HepG2 (cell line): ENCODE results near the gene ADGRB2. TPM values are rescaled to one million over a fixed set of nuclear protein-coding genes. Genes with fewer than 3 reads are reported as not detected.
A peak's percentile ranks its signal among the peaks of the same experiment; 100 is the strongest.

ENCODE experiments used
- ATAC-seq: fragments of 200-7000 bp; cut with Tn5 transposase; 3 replicates; pipeline ENCODE4 v1.9.1; 2020; ENCODE audit warnings: mild to moderate bottlenecking, moderate library complexity
- BruUV-seq: library from RNA; stranded (reverse); fragments of 400-500 nt; replicated peaks from 2 replicates; lab custom pipeline; 2021; lab: Mats Ljungman, UMichigan
- CTCF ChIA-PET: fragments of 300-600 bp; formaldehyde crosslinking; extraction: SDS; loops from one replicate; lab custom pipeline; 2021; ENCODE audit warnings: low total read pairs, inconsistent platforms, low intra/inter-chr PET ratio; lab: Yijun Ruan, JAX
- POLR2A ChIA-PET: fragments of 350-600 bp; sonication (Branson Sonifier 250); formaldehyde crosslinking; loops from one replicate; lab custom pipeline; 2020; ENCODE audit warnings: antibody characterized with exemption, inconsistent platforms; lab: Yijun Ruan, JAX
- DNase-seq: peaks from one replicate; pipeline ENCODE4 v3.0.0-alpha.2; 2015; ENCODE audit warnings: low spot score
- FAIRE-seq: peaks from 3 replicates; lab custom pipeline; 2011; peaks lifted over from hg19 to GRCh38; lab: Jason Lieb, UNC
- H2AFZ ChIP-seq: one replicate; pipeline ENCODE4 v1.6.1; 2011; ENCODE audit warnings: low read length, inconsistent platforms
- H3K27ac ChIP-seq: fragments of 300-600 bp; 3 replicates; pipeline ENCODE4 v1.8.0; 2011; ENCODE audit warnings: mixed run types, mild to moderate bottlenecking, mixed read lengths, low read length, inconsistent platforms; ENCODE audit not compliant: insufficient read depth; ENCODE audit errors: extremely low read length
- H3K27me3 ChIP-seq, 2 experiments: fragments of 200-600 bp in 1 of 2; 2 replicates in 1 of 2; 3 replicates in 1 of 2; pipeline versions ENCODE4 v1.6.0 to v1.8.0; 2011; ENCODE audit warnings: low read length in 2 of 2, mild to moderate bottlenecking in 2 of 2, moderate library complexity in 2 of 2, inconsistent platforms in 1 of 2; ENCODE audit not compliant: insufficient read depth in 2 of 2, control insufficient read depth in 1 of 2
- H3K36me3 ChIP-seq, 2 experiments: fragments of 200-600 bp in 1 of 2; replicated peaks in 1 of 2; 2 replicates in 1 of 2; 3 replicates in 1 of 2; pipeline versions ENCODE4 v1.5.1 to v1.8.0; 2011; ENCODE audit warnings: low read length in 2 of 2, inconsistent platforms in 1 of 2; ENCODE audit not compliant: insufficient read depth in 2 of 2, control insufficient read depth in 1 of 2
- H3K4me1 ChIP-seq: 2 replicates; pipeline ENCODE4 v1.5.1; 2012; ENCODE audit warnings: low read length, inconsistent platforms; ENCODE audit not compliant: insufficient read depth
- H3K4me2 ChIP-seq: 2 replicates; pipeline ENCODE4 v1.6.0; 2011; ENCODE audit warnings: low read depth, low read length, inconsistent platforms
- H3K4me3 ChIP-seq, 3 experiments: fragments of 200-600 bp in 1 of 3; sonication (generic), shearing (Covaris generic) in 1 of 3; replicated peaks in 1 of 3; 2 replicates each; pipeline ENCODE4 v1.5.1; 2011 to 2016; ENCODE audit warnings: low read length in 3 of 3, inconsistent platforms in 2 of 3, low read depth in 2 of 3, mild to moderate bottlenecking in 2 of 3, control low read depth in 1 of 3, mixed read lengths in 1 of 3; ENCODE audit not compliant: insufficient read depth in 1 of 3
- H3K79me2 ChIP-seq: one replicate; pipeline ENCODE4 v1.6.1; 2011; ENCODE audit warnings: low read length, inconsistent platforms; ENCODE audit not compliant: insufficient read depth
- H3K9ac ChIP-seq: 2 replicates; pipeline ENCODE4 v1.6.0; 2011; ENCODE audit warnings: mild to moderate bottlenecking, low read depth, low read length, inconsistent platforms; ENCODE audit not compliant: insufficient read depth
- H3K9me3 ChIP-seq: 2 replicates; pipeline ENCODE4 v1.5.1; 2012; ENCODE audit warnings: mild to moderate bottlenecking, low read length
- H4K20me1 ChIP-seq: 2 replicates; pipeline ENCODE4 v1.6.0; 2011; ENCODE audit warnings: inconsistent platforms, mild to moderate bottlenecking, low read length, moderate library complexity; ENCODE audit not compliant: insufficient read depth
- ARID4A ChIP-seq: sonication (generic); formaldehyde crosslinking; IDR thresholded peaks from 2 replicates; pipeline ENCODE4 v1.5.0; 2020; ENCODE audit warnings: mild to moderate bottlenecking, missing genetic modification reagents, borderline replicate concordance
- DR1 ChIP-seq: sonication (generic); formaldehyde crosslinking; IDR thresholded peaks from 2 replicates; pipeline ENCODE4 v1.8.0; 2021; ENCODE audit warnings: mild to moderate bottlenecking, missing genetic modification reagents, inconsistent platforms
- PITX1 ChIP-seq: sonication (generic); formaldehyde crosslinking; IDR thresholded peaks from 2 replicates; pipeline ENCODE4 v1.5.1; 2020; ENCODE audit warnings: mild to moderate bottlenecking, missing genetic modification reagents
- RBM22 ChIP-seq: fragments of 200-400 bp; formaldehyde crosslinking; optimal IDR thresholded peaks from 2 replicates; pipeline ENCODE3; 2017; ENCODE audit warnings: mild to moderate bottlenecking, low read length, moderate library complexity
- SMAD9 ChIP-seq: sonication (generic); formaldehyde crosslinking; IDR thresholded peaks from 2 replicates; pipeline ENCODE4 v1.5.1; 2020; ENCODE audit warnings: mild to moderate bottlenecking, missing genetic modification reagents
- SOX13 ChIP-seq, 3 experiments: fragments of 450-650 bp in 1 of 3; sonication (generic) in 1 of 3; formaldehyde crosslinking in 1 of 3; IDR thresholded peaks in 2 of 3; conservative IDR thresholded peaks in 1 of 3; 2 replicates each; pipeline versions ENCODE4 v1.5.0 to v1.6.1; 2016 to 2020; ENCODE audit warnings: antibody characterized with exemption in 1 of 3, mild to moderate bottlenecking in 1 of 3, missing compliant biosample characterization in 1 of 3, missing genetic modification reagents in 1 of 3, moderate library complexity in 1 of 3
- ZBTB21 ChIP-seq: sonication (generic); formaldehyde crosslinking; IDR thresholded peaks from 2 replicates; pipeline ENCODE4 v1.4.0; 2020; ENCODE audit warnings: missing genetic modification reagents
- ZNF335 ChIP-seq: sonication (generic); formaldehyde crosslinking; IDR thresholded peaks from 2 replicates; pipeline ENCODE4 v1.4.0; 2020; ENCODE audit warnings: missing genetic modification reagents
- ZNF644 ChIP-seq: IDR thresholded peaks from 2 replicates; pipeline ENCODE4 v1.6.1; 2016; ENCODE audit warnings: low read depth
- ZNF768 ChIP-seq: sonication (generic); formaldehyde crosslinking; IDR thresholded peaks from 2 replicates; pipeline ENCODE4 v1.4.0; 2020; ENCODE audit warnings: missing genetic modification reagents
- WGBS: methylation state at CpG from one replicate; pipeline ENCODE4 v1.1.6; 2017; ENCODE audit warnings: low lambda C conversion rate; 5-methylcytosine and 5-hydroxymethylcytosine counted together
- in situ Hi-C: cut with HindIII; loops from 2 replicates; pipeline ENCODE4 v1.10.0; 2017; ENCODE audit warnings: low pct_unique_long_range_greater_than_20kb; ENCODE audit not compliant: extremely low pct_ligation_motif_present
- intact Hi-C: fragments of 100-400 bp; cut with micrococcal nuclease; formaldehyde crosslinking; loops from one replicate; pipeline ENCODE4 v1.10.0; 2022; ENCODE audit not compliant: unreplicated experiment
- polyA plus RNA-seq, 8 experiments: library from polyadenylated mRNA; depleted of rRNA in 3 of 8; stranded (reverse) in 7 of 8; unstranded in 1 of 8; fragments of >200 nt; fragmentation: Illumina TruSeq in 4 of 8; extraction: Trizol in 4 of 8; gene quantifications; 2 replicates each; pipeline versions ENCODE4 v1.2.1 to v1.2.3, GENCODE V29; 2011 to 2016; ENCODE audit warnings: low read depth in 4 of 8, missing spikeins in 1 of 8, mixed read lengths in 1 of 8; ENCODE audit not compliant: insufficient read depth in 1 of 8
- total RNA-seq, 5 experiments: library from RNA; depleted of rRNA; stranded (reverse); fragments of >200 nt; fragmentation: Illumina TruSeq; extraction: Trizol; gene quantifications; 2 replicates each; pipeline ENCODE4 v1.2.3, GENCODE V29; 2016; ENCODE audit warnings: low read depth in 1 of 5
- TF ChIP-seq, protein P1 (sequence below): sonication (generic); formaldehyde crosslinking; IDR thresholded peaks from 2 replicates; pipeline ENCODE4 v1.4.0; 2020; ENCODE audit warnings: missing genetic modification reagents, borderline replicate concordance

ADGRB2 gene
- total and polyA plus RNA-seq, 2 of the 13 experiments (the other 11 are each of a cell fraction or from before 2014, with no cell fraction given), result 0.03 to 0.09 TPM

DNA sequence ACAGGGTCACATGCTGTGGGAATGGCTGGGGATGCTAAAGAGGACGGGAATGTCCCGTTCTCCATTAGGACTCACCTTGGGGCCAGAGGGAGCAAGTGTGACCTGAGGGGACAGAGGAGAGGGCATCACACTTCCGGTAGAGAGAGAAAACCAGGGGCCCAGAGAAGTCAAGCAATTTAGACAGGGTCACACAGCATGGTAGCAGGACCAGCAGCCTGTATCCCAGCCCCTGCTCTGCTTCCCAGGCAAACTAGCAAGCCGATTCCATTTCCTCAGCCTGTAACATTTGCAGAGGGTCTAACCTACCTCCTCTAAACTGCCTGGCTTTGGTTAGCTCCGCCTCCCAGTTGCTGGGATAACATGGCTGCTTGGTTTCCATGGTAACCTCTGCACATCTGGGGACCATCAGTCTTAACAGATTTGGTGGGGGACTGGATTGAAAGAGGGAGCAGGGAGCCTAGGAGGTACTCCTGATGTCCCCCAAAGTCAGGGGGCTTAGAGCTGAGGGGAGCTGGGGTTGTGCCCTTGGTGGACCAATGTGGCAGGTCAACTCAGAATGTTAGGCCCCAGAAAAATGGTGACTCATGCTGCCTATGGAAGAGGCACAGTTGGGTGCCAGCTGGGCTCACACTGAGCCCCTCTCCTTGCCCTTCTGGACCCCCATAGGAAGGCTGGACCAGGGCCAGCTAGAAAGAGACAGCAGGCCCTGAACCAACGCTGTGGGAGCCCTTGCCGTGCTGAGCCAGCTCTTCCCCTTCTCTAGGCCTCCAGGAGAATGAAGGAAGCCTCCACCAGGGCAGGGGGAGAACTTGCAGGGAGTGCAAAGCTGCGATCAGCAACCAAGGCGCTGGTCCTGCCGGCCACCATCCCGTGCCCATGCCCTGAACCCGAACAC, 69.8 kb downstream of the ADGRB2 start:
- Histone ChIP-seq H3K27me3 (no peaks in the 10 kb centered on the region), H3K4me2 (no peak overlapping the region), H4K20me1 (no peaks in the 10 kb centered on the region), H3K4me3 (no peak overlapping the region), H3K79me2 (no peaks in the 10 kb centered on the region), H3K27ac (no peak overlapping the region), H3K9ac (no peak overlapping the region), H2AFZ (no peak overlapping the region), H3K4me1 (no peaks in the 10 kb centered on the region), H3K9me3 (no peaks in the 10 kb centered on the region), H3K36me3 (no peaks in the 10 kb centered on the region; a peak in 2 of 5 replicates)
- intact Hi-C loops, result no loop called here
- CTCF ChIA-PET, result no interaction called here
- BruUV-seq, result no TSS peak
- ATAC-seq, result no peak
- WGBS, result 86% methylated on average over 10 of the region's 12 CpGs
- no peak for DNase-seq
- in situ Hi-C loops, result no loop called here
- TF ChIP-seq ZBTB21 (CRISPR knock-in tag) (no peak), ZNF768 (CRISPR knock-in tag) (peak; percentile 92)
- no peak for FAIRE-seq
- POLR2A ChIA-PET, result interaction anchor here (1.2 kb wide), 1 partner anchor 10 kb away, joined by 3 read pairs; the partner anchor contains the start of gene COL16A1

DNA sequence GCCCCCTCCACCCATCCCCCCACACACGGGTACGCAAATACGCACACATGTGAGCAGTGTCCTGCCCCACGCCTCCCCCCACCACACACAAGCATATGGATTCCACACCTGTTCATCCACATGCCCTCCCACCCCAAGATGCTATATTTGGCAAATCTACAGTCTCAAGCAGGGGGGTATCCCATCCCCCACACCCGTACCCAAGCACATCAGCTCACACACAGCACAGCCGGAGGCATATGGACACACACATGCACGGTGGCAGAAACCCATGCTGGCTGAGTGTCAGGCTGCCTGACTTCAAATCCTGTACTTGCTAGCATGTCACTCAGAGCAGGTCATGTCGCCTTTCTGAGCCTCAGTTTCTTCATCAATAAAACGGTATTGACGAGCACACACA, 70.9 kb downstream of the ADGRB2 start:
- Histone ChIP-seq H3K27me3 (no peaks in the 10 kb centered on the region), H3K9ac (no peak overlapping the region), H3K36me3 (no peaks in the 10 kb centered on the region; a peak in 2 of 5 replicates), H2AFZ (no peak overlapping the region), H3K79me2 (no peaks in the 10 kb centered on the region), H3K4me2 (no peak overlapping the region), H3K27ac (no peak overlapping the region), H4K20me1 (no peaks in the 10 kb centered on the region), H3K9me3 (no peaks in the 10 kb centered on the region), H3K4me3 (no peak overlapping the region), H3K4me1 (no peaks in the 10 kb centered on the region)
- no peak for ATAC-seq
- ChIA-PET CTCF (no interaction called here), POLR2A (interaction anchor here (1.2 kb wide), 1 partner anchor 11 kb away, joined by 3 read pairs; the partner anchor contains the start of gene COL16A1)
- DNase-seq, result no peak
- BruUV-seq, result no TSS peak
- intact Hi-C loops (no loop called here), in situ Hi-C loops (no loop called here)
- TF ChIP-seq SOX13 (IDR thresholded peaks at IDR 0.05), result no peak
- no peak for TF ChIP-seq SOX13 (CRISPR knock-in tag; conservative IDR thresholded peaks at IDR 0.05 in 1 of 2, IDR thresholded peaks at IDR 0.05 in 1 of 2)
- TF ChIP-seq PITX1, result no peak
- no peak for TF ChIP-seq ZNF335 (CRISPR knock-in tag)
- TF ChIP-seq, protein P1, sequence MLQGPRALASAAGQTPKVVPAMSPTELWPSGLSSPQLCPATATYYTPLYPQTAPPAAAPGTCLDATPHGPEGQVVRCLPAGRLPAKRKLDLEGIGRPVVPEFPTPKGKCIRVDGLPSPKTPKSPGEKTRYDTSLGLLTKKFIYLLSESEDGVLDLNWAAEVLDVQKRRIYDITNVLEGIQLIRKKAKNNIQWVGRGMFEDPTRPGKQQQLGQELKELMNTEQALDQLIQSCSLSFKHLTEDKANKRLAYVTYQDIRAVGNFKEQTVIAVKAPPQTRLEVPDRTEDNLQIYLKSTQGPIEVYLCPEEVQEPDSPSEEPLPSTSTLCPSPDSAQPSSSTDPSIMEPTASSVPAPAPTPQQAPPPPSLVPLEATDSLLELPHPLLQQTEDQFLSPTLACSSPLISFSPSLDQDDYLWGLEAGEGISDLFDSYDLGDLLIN, result no peak
- TF ChIP-seq RBM22, result no peak
- TF ChIP-seq SMAD9 (CRISPR knock-in tag), result no peak
- TF ChIP-seq ARID4A (CRISPR knock-in tag), result no peak
- no peak for TF ChIP-seq DR1 (CRISPR knock-in tag)
- no peak for TF ChIP-seq ZNF644
- no peak for FAIRE-seq
- 96% methylated on average over 9 of the region's 10 CpGs for WGBS
